ENCODE data around the gene RAB37. TPM values are rescaled to one million over a fixed set of nuclear protein-coding genes. Genes with fewer than 3 reads are reported as not detected.

Gene RAB37
- total RNA-seq, 1 experiment from 2014 or later = 1.5 TPM

- H3K4me3 ChIP-seq (ENCODE audit: low read depth in 2 of 2, low read length in 2 of 2) = no peak overlapping the region
- no peaks in the 10 kb centered on the region for H3K9me3 ChIP-seq (ENCODE audit: control insufficient read depth, insufficient read depth, low read depth, low read length)
- ATAC-seq (no peak), DNase-seq (ENCODE audit: low read depth, low spot score) (no peak)
- ChIA-PET POLR2A (interaction anchor here (0.6 to 1.2 kb wide), 2 partner anchors 24 to 63 kb away, joined by 4 read pairs; no protein-coding TSS in a partner anchor), CTCF (interaction anchor here (0.6 to 3.2 kb wide), 12 partner anchors 8 to 203 kb away, joined by 3 to 16 read pairs (median 4); partner anchors contain the start of gene NAT9)
- H3K4me1 ChIP-seq (ENCODE audit: control insufficient read depth, insufficient read depth, low read length) = peaks cover 26% of the 10 kb centered on the region
- BruUV-seq (replicated peaks) = no TSS peak
- intact Hi-C loops (cut with micrococcal nuclease; ENCODE audit: unreplicated experiment) = no loop called here
- H3K27ac ChIP-seq (ENCODE audit: low read length) = no peak overlapping the region
- peaks cover 2% of the 10 kb centered on the region; the same call in 1 of the 2 replicates for H3K36me3 ChIP-seq (ENCODE audit: control insufficient read depth, insufficient read depth, low read length)
- in situ Hi-C loops (cut with HindIII; ENCODE audit: low pct_unique_long_range_greater_than_20kb, low sequenced_read_pairs) = no loop called here
- no peaks in the 10 kb centered on the region for H3K27me3 ChIP-seq (ENCODE audit: control insufficient read depth, insufficient read depth, low read length)
- TF ChIP-seq POLR2AphosphoS5 (IDR thresholded peaks at IDR 0.05; ENCODE audit: low read depth, low read length) (no peak), SIN3A (IDR thresholded peaks at IDR 0.05; ENCODE audit: borderline replicate concordance, insufficient read depth, low read depth, low read length) (no peak), TCF7L2 (IDR thresholded peaks at IDR 0.05; ENCODE audit: low read depth, low read length) (no peak), CTCF (IDR thresholded peaks at IDR 0.05) (no peak), REST (IDR thresholded peaks at IDR 0.05; ENCODE audit: insufficient read depth in 1 of 2, low read depth in 2 of 2, low read length in 1 of 2) (no peak)
These were observed 8.6 kb downstream of the RAB37 start for GRCh38 chr17:74745548-74746177.

- Histone ChIP-seq H3K27ac (ENCODE audit: low read length) (no peak overlapping the region), H3K9me3 (ENCODE audit: control insufficient read depth, insufficient read depth, low read depth, low read length) (no peaks in the 10 kb centered on the region), H3K4me1 (ENCODE audit: control insufficient read depth, insufficient read depth, low read length) (peaks cover 32% of the 10 kb centered on the region), H3K4me3 (ENCODE audit: low read depth in 2 of 2, low read length in 2 of 2) (no peak overlapping the region), H3K27me3 (ENCODE audit: control insufficient read depth, insufficient read depth, low read length) (no peaks in the 10 kb centered on the region), H3K36me3 (ENCODE audit: control insufficient read depth, insufficient read depth, low read length) (peaks cover 2% of the 10 kb centered on the region; the same call in 1 of the 2 replicates)
- ATAC-seq = no peak
- ChIA-PET CTCF (interaction anchor here (1.1 to 3.2 kb wide), 5 partner anchors 7 to 89 kb away, joined by 3 to 16 read pairs (median 5); no protein-coding TSS in a partner anchor), POLR2A (interaction anchor here (0.6 kb wide), 1 partner anchor 63 kb away, joined by 4 read pairs; no protein-coding TSS in a partner anchor)
- DNase-seq (ENCODE audit: low read depth, low spot score) = no peak
- TF ChIP-seq CTCF (IDR thresholded peaks at IDR 0.05) = no peak
- TF ChIP-seq SIN3A (IDR thresholded peaks at IDR 0.05; ENCODE audit: borderline replicate concordance, insufficient read depth, low read depth, low read length) = no peak
- TF ChIP-seq POLR2AphosphoS5 (IDR thresholded peaks at IDR 0.05; ENCODE audit: low read depth, low read length) = no peak
- TF ChIP-seq TCF7L2 (IDR thresholded peaks at IDR 0.05; ENCODE audit: low read depth, low read length) = no peak
- TF ChIP-seq REST (IDR thresholded peaks at IDR 0.05; ENCODE audit: insufficient read depth in 1 of 2, low read depth in 2 of 2, low read length in 1 of 2) = no peak
- no TSS peak for BruUV-seq (replicated peaks)
- in situ Hi-C loops (cut with HindIII; ENCODE audit: low pct_unique_long_range_greater_than_20kb, low sequenced_read_pairs) (no loop called here), intact Hi-C loops (cut with micrococcal nuclease; ENCODE audit: unreplicated experiment) (no loop called here)
These were observed 9.3 kb downstream of the RAB37 start for GRCh38 chr17:74746376-74746775.
